K562 (cell line): ENCODE measurements around the gene AIF1. TPM values are rescaled to one million over a fixed set of nuclear protein-coding genes. Genes with fewer than 3 reads are reported as not detected.

Experiments used
- CC2D1A ChIP-seq: fragments of 450-650 bp; IDR thresholded peaks from 2 replicates; pipeline ENCODE4 v1.6.1; 2017; ENCODE audit warnings: mild to moderate bottlenecking
- CHD4 ChIP-seq: fragments of 200-600 bp; sonication (generic); IDR thresholded peaks from 3 replicates; pipeline ENCODE4 v1.6.1; 2012; ENCODE audit warnings: low read depth, mild to moderate bottlenecking, mixed read lengths, low read length, inconsistent platforms; ENCODE audit not compliant: insufficient read depth, insufficient replicate concordance, poor library complexity, severe bottlenecking
- HMG20B ChIP-seq: fragments of 250-450 bp; sonication (Bioruptor Pico); IDR thresholded peaks from 2 replicates; pipeline ENCODE4 v1.5.0; 2021; ENCODE audit warnings: mild to moderate bottlenecking
- MAFK ChIP-seq: IDR thresholded peaks from 2 replicates; pipeline ENCODE4 v1.6.1; 2011; ENCODE audit warnings: low read length, improper control_type of control experiment
- MEF2D ChIP-seq: conservative IDR thresholded peaks from 2 replicates; pipeline ENCODE4 v1.6.1; 2016; ENCODE audit warnings: low read depth, missing genetic modification characterization, missing compliant biosample characterization
- MYNN ChIP-seq, 2 experiments: sonication (generic); formaldehyde crosslinking in 1 of 2; IDR thresholded peaks; 2 replicates each; pipeline versions ENCODE4 v1.5.0 to v1.6.1; 2016 to 2020; ENCODE audit warnings: antibody characterized with exemption in 1 of 2, missing genetic modification reagents in 1 of 2
- NR2C2 ChIP-seq, 2 experiments: fragments of 200-800 bp in 1 of 2; sonication (Bioruptor generic) in 1 of 2; sonication (generic) in 1 of 2; formaldehyde crosslinking in 1 of 2; IDR thresholded peaks; 2 replicates each; pipeline versions ENCODE4 v1.6.1 to v1.8.0; 2016 to 2022; ENCODE audit warnings: mild to moderate bottlenecking in 1 of 2, missing compliant biosample characterization in 1 of 2, missing genetic modification characterization in 1 of 2, missing genetic modification reagents in 1 of 2
- POLR2G ChIP-seq: fragments of 200-400 bp; formaldehyde crosslinking; IDR thresholded peaks from 2 replicates; pipeline ENCODE4 v1.6.1; 2017; ENCODE audit warnings: low read depth, mild to moderate bottlenecking, antibody characterized with exemption, low read length, moderate library complexity
- RAD51 ChIP-seq: fragments of 450-650 bp; IDR thresholded peaks from 2 replicates; pipeline ENCODE4 v1.7.1; 2016; ENCODE audit warnings: low read depth, mild to moderate bottlenecking, borderline replicate concordance
- SP2 ChIP-seq: IDR thresholded peaks from 2 replicates; pipeline ENCODE4 v1.6.1; 2011; ENCODE audit warnings: mild to moderate bottlenecking, low read depth, low read length, moderate library complexity; ENCODE audit not compliant: poor library complexity, severe bottlenecking; ENCODE audit errors: extremely low read depth
- U2AF1 ChIP-seq: fragments of 200-400 bp; formaldehyde crosslinking; optimal IDR thresholded peaks from 2 replicates; pipeline ENCODE3; 2017; ENCODE audit warnings: mild to moderate bottlenecking, low read depth, low read length, moderate library complexity
- UBTF ChIP-seq, 2 experiments: IDR thresholded peaks; 2 replicates each; pipeline ENCODE4 v1.6.1; 2012; ENCODE audit warnings: improper control_type of control experiment in 2 of 2, low read depth in 2 of 2, low read length in 2 of 2, borderline replicate concordance in 1 of 2
- WHSC1 ChIP-seq: IDR thresholded peaks from one replicate; pipeline ENCODE4 v1.6.1; 2012; ENCODE audit warnings: low read length, control low read depth, inconsistent platforms
- ZBTB17 ChIP-seq: fragments of 450-650 bp; formaldehyde crosslinking; IDR thresholded peaks from 2 replicates; pipeline ENCODE4 v1.4.0; 2020; ENCODE audit warnings: mild to moderate bottlenecking
- polyA plus RNA-seq, 8 experiments: library from polyadenylated mRNA; depleted of rRNA in 4 of 8; stranded (reverse) in 5 of 8; unstranded in 3 of 8; fragments of >200 nt; fragmentation: Nextera tagmentation in 2 of 8; fragmentation: Illumina TruSeq in 1 of 8; extraction: Ambion mirVana in 2 of 8; extraction: Trizol in 1 of 8; gene quantifications; 2 replicates each; pipeline versions ENCODE4 v1.2.1 to v1.2.3, GENCODE V29; 2011 to 2014; ENCODE audit warnings: inconsistent platforms in 1 of 8, missing spikeins in 1 of 8
- total RNA-seq, 7 experiments: library from RNA; depleted of rRNA in 6 of 7; stranded (reverse); fragments of >200 nt in 6 of 7; fragmentation: Illumina TruSeq in 2 of 7; extraction: Trizol in 2 of 7; gene quantifications; 2 replicates each; pipeline versions ENCODE4 v1.2.1 to v1.2.3, GENCODE V29; 2011 to 2021; ENCODE audit warnings: low replicate concordance in 1 of 7
- TF ChIP-seq, protein P1 (sequence below), 2 experiments: fragments of 450-650 bp; IDR thresholded peaks; 2 replicates each; pipeline ENCODE4 v1.6.1; 2018; ENCODE audit warnings: mild to moderate bottlenecking in 2 of 2, low read depth in 1 of 2; ENCODE audit not compliant: partially characterized antibody in 2 of 2
- TF ChIP-seq, protein P2 (sequence below): fragments of 250-450 bp; sonication (Bioruptor Pico); IDR thresholded peaks from 2 replicates; pipeline ENCODE4 v1.5.0; 2021; ENCODE audit warnings: mild to moderate bottlenecking, moderate library complexity

The AIF1 gene
- total and polyA plus RNA-seq, 9 of the 15 experiments (the other 6 are each of a cell fraction or from before 2014, with no cell fraction given) = 9.4 to 33.4 (median 19.4) TPM

- TF ChIP-seq UBTF (IDR thresholded peaks at IDR 0.05; ENCODE audit: borderline replicate concordance in 1 of 2, low read depth in 2 of 2, low read length in 2 of 2) (peak in 1 of 2 experiments; percentile 27; a peak in 2 of 4 replicates), ZBTB17 (CRISPR knock-in tag) (no peak), SP2 (no peak), MYNN (IDR thresholded peaks at IDR 0.05) (no peak), MYNN (CRISPR knock-in tag; IDR thresholded peaks at IDR 0.05) (no peak), RAD51 (no peak), NR2C2 (CRISPR knock-in tag; IDR thresholded peaks at IDR 0.05) (no peak), NR2C2 (tag; IDR thresholded peaks at IDR 0.05) (no peak), HMG20B (CRISPR knock-in tag) (peak; percentile 51; the same call in 1 of the 2 replicates), MAFK (no peak), MEF2D (tag) (no peak), WHSC1 (no peak), CHD4 (no peak), CC2D1A (peak; percentile 68; the same call in 1 of the 2 replicates), POLR2G (no peak), U2AF1 (no peak)
- TF ChIP-seq, protein P1, sequence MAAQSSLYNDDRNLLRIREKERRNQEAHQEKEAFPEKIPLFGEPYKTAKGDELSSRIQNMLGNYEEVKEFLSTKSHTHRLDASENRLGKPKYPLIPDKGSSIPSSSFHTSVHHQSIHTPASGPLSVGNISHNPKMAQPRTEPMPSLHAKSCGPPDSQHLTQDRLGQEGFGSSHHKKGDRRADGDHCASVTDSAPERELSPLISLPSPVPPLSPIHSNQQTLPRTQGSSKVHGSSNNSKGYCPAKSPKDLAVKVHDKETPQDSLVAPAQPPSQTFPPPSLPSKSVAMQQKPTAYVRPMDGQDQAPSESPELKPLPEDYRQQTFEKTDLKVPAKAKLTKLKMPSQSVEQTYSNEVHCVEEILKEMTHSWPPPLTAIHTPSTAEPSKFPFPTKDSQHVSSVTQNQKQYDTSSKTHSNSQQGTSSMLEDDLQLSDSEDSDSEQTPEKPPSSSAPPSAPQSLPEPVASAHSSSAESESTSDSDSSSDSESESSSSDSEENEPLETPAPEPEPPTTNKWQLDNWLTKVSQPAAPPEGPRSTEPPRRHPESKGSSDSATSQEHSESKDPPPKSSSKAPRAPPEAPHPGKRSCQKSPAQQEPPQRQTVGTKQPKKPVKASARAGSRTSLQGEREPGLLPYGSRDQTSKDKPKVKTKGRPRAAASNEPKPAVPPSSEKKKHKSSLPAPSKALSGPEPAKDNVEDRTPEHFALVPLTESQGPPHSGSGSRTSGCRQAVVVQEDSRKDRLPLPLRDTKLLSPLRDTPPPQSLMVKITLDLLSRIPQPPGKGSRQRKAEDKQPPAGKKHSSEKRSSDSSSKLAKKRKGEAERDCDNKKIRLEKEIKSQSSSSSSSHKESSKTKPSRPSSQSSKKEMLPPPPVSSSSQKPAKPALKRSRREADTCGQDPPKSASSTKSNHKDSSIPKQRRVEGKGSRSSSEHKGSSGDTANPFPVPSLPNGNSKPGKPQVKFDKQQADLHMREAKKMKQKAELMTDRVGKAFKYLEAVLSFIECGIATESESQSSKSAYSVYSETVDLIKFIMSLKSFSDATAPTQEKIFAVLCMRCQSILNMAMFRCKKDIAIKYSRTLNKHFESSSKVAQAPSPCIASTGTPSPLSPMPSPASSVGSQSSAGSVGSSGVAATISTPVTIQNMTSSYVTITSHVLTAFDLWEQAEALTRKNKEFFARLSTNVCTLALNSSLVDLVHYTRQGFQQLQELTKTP (IDR thresholded peaks at IDR 0.05; ENCODE audit: low read depth in 1 of 2, partially characterized antibody in 2 of 2) = peak in 1 of 2 experiments; percentile 42
- TF ChIP-seq, protein P2, sequence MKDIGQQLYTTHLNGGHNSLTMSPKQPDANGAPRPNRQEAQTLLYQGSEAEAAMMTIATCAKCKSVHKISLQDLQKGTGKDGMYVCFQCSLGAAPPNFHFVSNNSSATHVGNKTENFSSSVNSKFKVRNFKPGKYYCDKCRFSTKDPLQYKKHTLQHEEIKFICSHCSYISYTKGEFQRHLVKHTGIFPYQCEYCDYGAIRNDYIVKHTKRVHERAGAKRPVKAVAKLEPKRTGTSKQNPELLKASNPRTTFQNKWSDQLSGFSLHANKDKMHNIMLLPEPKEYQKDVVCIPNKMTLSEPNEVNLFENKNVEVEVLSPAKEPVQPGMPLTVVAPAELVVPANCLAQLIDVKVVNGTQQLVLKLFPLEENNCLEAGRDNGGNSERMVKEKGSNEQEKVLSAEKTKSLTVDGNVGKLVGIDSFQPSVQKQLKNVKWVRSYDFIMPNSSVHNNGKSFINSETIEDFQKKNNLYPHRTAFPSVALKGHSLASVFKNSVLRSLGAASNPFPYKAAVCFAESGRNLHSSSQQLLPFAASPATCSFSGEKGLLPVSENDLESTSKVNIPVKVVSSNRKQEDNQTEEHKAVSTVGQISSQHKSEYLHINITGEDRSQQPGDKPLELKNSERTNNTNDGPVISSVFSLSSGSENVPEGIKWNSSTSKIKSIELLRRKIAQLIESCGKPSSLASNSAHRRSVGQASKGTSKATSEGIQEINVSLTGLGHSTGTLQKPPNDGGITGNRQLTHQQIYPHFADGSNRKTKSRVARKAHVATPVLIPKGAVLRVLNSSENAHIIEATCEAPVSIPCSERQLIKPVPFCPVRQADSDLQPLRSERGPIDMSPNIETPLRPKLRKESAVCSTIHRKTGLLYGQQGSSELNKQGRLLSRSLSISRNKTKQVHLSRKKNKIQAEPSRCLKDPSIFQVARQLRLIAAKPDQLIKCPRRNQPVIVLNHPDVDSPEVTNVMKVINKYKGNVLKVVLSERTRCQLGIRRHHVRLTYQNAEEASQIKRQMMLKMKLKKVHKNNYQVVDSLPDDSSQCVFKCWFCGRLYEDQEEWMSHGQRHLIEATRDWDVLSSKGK (CRISPR knock-in tag) = no peak
Measured at GRCh38 chr6:31666337-31666965, 51.4 kb downstream of the AIF1 start (continued).
